HepG2 (cell line): ENCODE data around the gene ZNF730. TPM values are rescaled to one million over a fixed set of nuclear protein-coding genes. Genes with fewer than 3 reads are reported as not detected.
"Not testable (repeated sequence)": the region's sequence is repeated elsewhere in the genome, so short reads cannot be mapped to it uniquely, and the experiment has no call there.

Experiments
- ATAC-seq: fragments of 200-7000 bp; cut with Tn5 transposase; 3 replicates; pipeline ENCODE4 v1.9.1; 2020; ENCODE audit warnings: mild to moderate bottlenecking, moderate library complexity
- BruUV-seq: library from RNA; stranded (reverse); fragments of 400-500 nt; replicated peaks from 2 replicates; lab custom pipeline; 2021; lab: Mats Ljungman, UMichigan
- CTCF ChIA-PET: fragments of 300-600 bp; formaldehyde crosslinking; extraction: SDS; loops from one replicate; lab custom pipeline; 2021; ENCODE audit warnings: low total read pairs, inconsistent platforms, low intra/inter-chr PET ratio; lab: Yijun Ruan, JAX
- POLR2A ChIA-PET: fragments of 350-600 bp; sonication (Branson Sonifier 250); formaldehyde crosslinking; loops from one replicate; lab custom pipeline; 2020; ENCODE audit warnings: antibody characterized with exemption, inconsistent platforms; lab: Yijun Ruan, JAX
- DNase-seq: peaks from one replicate; pipeline ENCODE4 v3.0.0-alpha.2; 2015; ENCODE audit warnings: low spot score
- FAIRE-seq: peaks from 3 replicates; lab custom pipeline; 2011; peaks lifted over from hg19 to GRCh38; lab: Jason Lieb, UNC
- H2AFZ ChIP-seq: one replicate; pipeline ENCODE4 v1.6.1; 2011; ENCODE audit warnings: low read length, inconsistent platforms
- H3K27ac ChIP-seq: fragments of 300-600 bp; 3 replicates; pipeline ENCODE4 v1.8.0; 2011; ENCODE audit warnings: mixed run types, mild to moderate bottlenecking, mixed read lengths, low read length, inconsistent platforms; ENCODE audit not compliant: insufficient read depth; ENCODE audit errors: extremely low read length
- H3K27me3 ChIP-seq, 2 experiments: fragments of 200-600 bp in 1 of 2; 2 replicates in 1 of 2; 3 replicates in 1 of 2; pipeline versions ENCODE4 v1.6.0 to v1.8.0; 2011; ENCODE audit warnings: low read length in 2 of 2, mild to moderate bottlenecking in 2 of 2, moderate library complexity in 2 of 2, inconsistent platforms in 1 of 2; ENCODE audit not compliant: insufficient read depth in 2 of 2, control insufficient read depth in 1 of 2
- H3K36me3 ChIP-seq, 2 experiments: fragments of 200-600 bp in 1 of 2; replicated peaks in 1 of 2; 2 replicates in 1 of 2; 3 replicates in 1 of 2; pipeline versions ENCODE4 v1.5.1 to v1.8.0; 2011; ENCODE audit warnings: low read length in 2 of 2, inconsistent platforms in 1 of 2; ENCODE audit not compliant: insufficient read depth in 2 of 2, control insufficient read depth in 1 of 2
- H3K4me1 ChIP-seq: 2 replicates; pipeline ENCODE4 v1.5.1; 2012; ENCODE audit warnings: low read length, inconsistent platforms; ENCODE audit not compliant: insufficient read depth
- H3K4me2 ChIP-seq: 2 replicates; pipeline ENCODE4 v1.6.0; 2011; ENCODE audit warnings: low read depth, low read length, inconsistent platforms
- H3K4me3 ChIP-seq, 3 experiments: fragments of 200-600 bp in 1 of 3; sonication (generic), shearing (Covaris generic) in 1 of 3; replicated peaks in 1 of 3; 2 replicates each; pipeline ENCODE4 v1.5.1; 2011 to 2016; ENCODE audit warnings: low read length in 3 of 3, inconsistent platforms in 2 of 3, low read depth in 2 of 3, mild to moderate bottlenecking in 2 of 3, control low read depth in 1 of 3, mixed read lengths in 1 of 3; ENCODE audit not compliant: insufficient read depth in 1 of 3
- H3K79me2 ChIP-seq: one replicate; pipeline ENCODE4 v1.6.1; 2011; ENCODE audit warnings: low read length, inconsistent platforms; ENCODE audit not compliant: insufficient read depth
- H3K9ac ChIP-seq: 2 replicates; pipeline ENCODE4 v1.6.0; 2011; ENCODE audit warnings: mild to moderate bottlenecking, low read depth, low read length, inconsistent platforms; ENCODE audit not compliant: insufficient read depth
- H3K9me3 ChIP-seq: 2 replicates; pipeline ENCODE4 v1.5.1; 2012; ENCODE audit warnings: mild to moderate bottlenecking, low read length
- H4K20me1 ChIP-seq: 2 replicates; pipeline ENCODE4 v1.6.0; 2011; ENCODE audit warnings: inconsistent platforms, mild to moderate bottlenecking, low read length, moderate library complexity; ENCODE audit not compliant: insufficient read depth
- FIP1L1 ChIP-seq: fragments of 200-400 bp; formaldehyde crosslinking; IDR thresholded peaks from 2 replicates; pipeline ENCODE4 v1.6.1; 2018; ENCODE audit warnings: low read depth, mild to moderate bottlenecking, low read length, moderate library complexity, borderline replicate concordance; ENCODE audit not compliant: insufficient read depth
- PAWR ChIP-seq: sonication (generic); formaldehyde crosslinking; IDR thresholded peaks from 2 replicates; pipeline ENCODE4 v1.4.0; 2020; ENCODE audit warnings: missing genetic modification reagents, mild to moderate bottlenecking, borderline replicate concordance
- PITX1 ChIP-seq: sonication (generic); formaldehyde crosslinking; IDR thresholded peaks from 2 replicates; pipeline ENCODE4 v1.5.1; 2020; ENCODE audit warnings: mild to moderate bottlenecking, missing genetic modification reagents
- THRA ChIP-seq: sonication (generic); formaldehyde crosslinking; IDR thresholded peaks from 2 replicates; pipeline ENCODE4 v1.4.0; 2020; ENCODE audit warnings: missing genetic modification reagents, borderline replicate concordance
- WGBS: methylation state at CpG from one replicate; pipeline ENCODE4 v1.1.6; 2017; ENCODE audit warnings: low lambda C conversion rate; 5-methylcytosine and 5-hydroxymethylcytosine counted together
- in situ Hi-C: cut with HindIII; loops from 2 replicates; pipeline ENCODE4 v1.10.0; 2017; ENCODE audit warnings: low pct_unique_long_range_greater_than_20kb; ENCODE audit not compliant: extremely low pct_ligation_motif_present
- intact Hi-C: fragments of 100-400 bp; cut with micrococcal nuclease; formaldehyde crosslinking; loops from one replicate; pipeline ENCODE4 v1.10.0; 2022; ENCODE audit not compliant: unreplicated experiment
- polyA plus RNA-seq, 8 experiments: library from polyadenylated mRNA; depleted of rRNA in 3 of 8; stranded (reverse) in 7 of 8; unstranded in 1 of 8; fragments of >200 nt; fragmentation: Illumina TruSeq in 4 of 8; extraction: Trizol in 4 of 8; gene quantifications; 2 replicates each; pipeline versions ENCODE4 v1.2.1 to v1.2.3, GENCODE V29; 2011 to 2016; ENCODE audit warnings: low read depth in 4 of 8, missing spikeins in 1 of 8, mixed read lengths in 1 of 8; ENCODE audit not compliant: insufficient read depth in 1 of 8
- total RNA-seq, 5 experiments: library from RNA; depleted of rRNA; stranded (reverse); fragments of >200 nt; fragmentation: Illumina TruSeq; extraction: Trizol; gene quantifications; 2 replicates each; pipeline ENCODE4 v1.2.3, GENCODE V29; 2016; ENCODE audit warnings: low read depth in 1 of 5

Gene ZNF730
- total and polyA plus RNA-seq, 2 of the 13 experiments (the other 11 are each of a cell fraction or from before 2014, with no cell fraction given) = 0.07 TPM; not detected in 1

GRCh38 chr19:23075031-23075733 lies 41.6 kb upstream of the ZNF730 start (continued):
- TF ChIP-seq PAWR (CRISPR knock-in tag) (no peak), PITX1 (CRISPR knock-in tag) (no peak), THRA (CRISPR knock-in tag) (no peak), FIP1L1 (no peak)

DNA sequence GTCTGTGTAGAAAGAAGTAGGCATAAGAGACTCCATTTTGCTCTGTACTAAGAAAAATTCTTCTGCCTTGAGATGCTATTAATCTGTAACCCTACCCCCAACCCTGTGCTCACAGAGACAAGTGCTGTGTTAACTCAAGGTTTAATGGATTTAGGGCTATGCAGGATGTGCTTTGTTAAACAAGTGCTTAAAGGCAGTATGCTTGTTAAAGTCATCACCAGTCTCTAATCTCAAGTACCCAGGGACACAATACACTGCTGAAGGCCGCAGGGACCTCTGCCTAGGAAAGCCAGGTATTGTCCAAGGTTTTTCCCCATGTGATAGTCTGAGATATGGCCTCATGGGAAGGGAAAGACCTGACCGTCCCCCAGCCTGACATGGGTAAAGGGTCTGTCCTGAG lies 39.0 kb upstream of the ZNF730 start:
- H3K79me2 ChIP-seq, H3K9ac ChIP-seq, in situ Hi-C loops, CTCF ChIA-PET, H3K4me3 ChIP-seq, H3K4me2 ChIP-seq, DNase-seq, H2AFZ ChIP-seq, H3K4me1 ChIP-seq, H4K20me1 ChIP-seq, intact Hi-C loops, ATAC-seq, FAIRE-seq, H3K27me3 ChIP-seq, H3K36me3 ChIP-seq, H3K27ac ChIP-seq, POLR2A ChIA-PET, BruUV-seq: not testable (repeated sequence)
- H3K9me3 ChIP-seq = peaks cover 70% of the 10 kb centered on the region
- WGBS = 20% methylated on average over 2 of the region's 2 CpGs
